SK-N-SH treated with all-trans-retinoic acid at 6 μM for 48 hours (cell line): ENCODE measurements around the gene PANX2.

Experiments used
- ATAC-seq: fragments of 200-7000 bp; cut with Tn5 transposase; 3 replicates; pipeline ENCODE4 v1.9.1; 2020; ENCODE audit warnings: mild to moderate bottlenecking, moderate library complexity
- ARNTL ChIP-seq: fragments of 450-650 bp; formaldehyde crosslinking; IDR thresholded peaks from 2 replicates; pipeline ENCODE4 v1.5.0; 2020; ENCODE audit warnings: low read depth, mild to moderate bottlenecking, moderate library complexity, borderline replicate concordance
- BACH2 ChIP-seq: fragments of 250-450 bp; sonication (Bioruptor Pico); IDR thresholded peaks from 2 replicates; pipeline ENCODE4 v1.9.0; 2021; ENCODE audit warnings: mild to moderate bottlenecking, borderline replicate concordance
- CREB5 ChIP-seq: fragments of 250-450 bp; sonication (Bioruptor Pico); IDR thresholded peaks from 2 replicates; pipeline ENCODE4 v1.5.1; 2020; ENCODE audit warnings: low read depth, mild to moderate bottlenecking, moderate library complexity
- CSDC2 ChIP-seq: fragments of 250-450 bp; sonication (Bioruptor Pico); IDR thresholded peaks from 2 replicates; pipeline ENCODE4 v1.5.0; 2020; ENCODE audit warnings: mild to moderate bottlenecking, moderate library complexity
- CSRNP3 ChIP-seq: fragments of 250-450 bp; sonication (Bioruptor Pico); IDR thresholded peaks from 2 replicates; pipeline ENCODE4 v1.5.1; 2021; ENCODE audit warnings: mild to moderate bottlenecking, moderate library complexity
- ESRRG ChIP-seq: fragments of 250-450 bp; sonication (Bioruptor Pico); IDR thresholded peaks from 2 replicates; pipeline ENCODE4 v1.6.1; 2021; ENCODE audit warnings: mild to moderate bottlenecking
- GLIS3 ChIP-seq: fragments of 250-450 bp; sonication (Bioruptor Pico); IDR thresholded peaks from 2 replicates; pipeline ENCODE4 v1.5.0; 2020; ENCODE audit warnings: mild to moderate bottlenecking, moderate library complexity
- ISL1 ChIP-seq: fragments of 250-450 bp; sonication (Bioruptor Pico); IDR thresholded peaks from 2 replicates; pipeline ENCODE4 v2.1.2; 2022; ENCODE audit warnings: mild to moderate bottlenecking, moderate library complexity
- OSR1 ChIP-seq: fragments of 250-450 bp; sonication (Bioruptor Pico); IDR thresholded peaks from 2 replicates; pipeline ENCODE4 v1.8.0; 2022; ENCODE audit warnings: moderate library complexity, mild to moderate bottlenecking, inconsistent platforms
- POU6F1 ChIP-seq: fragments of 250-450 bp; sonication (Bioruptor Pico); IDR thresholded peaks from 2 replicates; pipeline ENCODE4 v1.8.0; 2021; ENCODE audit warnings: low read depth, mild to moderate bottlenecking, moderate library complexity, borderline replicate concordance
- PPARA ChIP-seq: fragments of 250-450 bp; sonication (Bioruptor Pico); IDR thresholded peaks from 2 replicates; pipeline ENCODE4 v1.5.0; 2020; ENCODE audit warnings: mild to moderate bottlenecking, borderline replicate concordance
- RARB ChIP-seq: fragments of 250-450 bp; sonication (Bioruptor Pico); IDR thresholded peaks from 2 replicates; pipeline ENCODE4 v1.8.0; 2021; ENCODE audit warnings: mild to moderate bottlenecking, moderate library complexity
- SNAI2 ChIP-seq: fragments of 250-450 bp; sonication (Bioruptor Pico); IDR thresholded peaks from 2 replicates; pipeline ENCODE4 v1.5.0; 2020; ENCODE audit warnings: mild to moderate bottlenecking, moderate library complexity
- TCF4 ChIP-seq: fragments of 250-450 bp; sonication (Bioruptor Pico); IDR thresholded peaks from 2 replicates; pipeline ENCODE4 v1.8.0; 2021; ENCODE audit warnings: mild to moderate bottlenecking, moderate library complexity, borderline replicate concordance
- TOX ChIP-seq: fragments of 250-450 bp; sonication (Bioruptor Pico); IDR thresholded peaks from 2 replicates; pipeline ENCODE4 v1.8.0; 2021; ENCODE audit warnings: mild to moderate bottlenecking, moderate library complexity, borderline replicate concordance
- TSHZ2 ChIP-seq: fragments of 250-450 bp; sonication (Bioruptor Pico); IDR thresholded peaks from 2 replicates; pipeline ENCODE4 v1.5.0; 2020; ENCODE audit warnings: mild to moderate bottlenecking, moderate library complexity
- ZC3H10 ChIP-seq: fragments of 250-450 bp; sonication (Bioruptor Pico); IDR thresholded peaks from 2 replicates; pipeline ENCODE4 v1.5.1; 2021; ENCODE audit warnings: mild to moderate bottlenecking, moderate library complexity
- ZFP3 ChIP-seq: fragments of 250-450 bp; sonication (Bioruptor Pico); IDR thresholded peaks from 2 replicates; pipeline ENCODE4 v1.5.0; 2020; ENCODE audit warnings: mild to moderate bottlenecking, moderate library complexity
- ZFP30 ChIP-seq: fragments of 450-650 bp; formaldehyde crosslinking; IDR thresholded peaks from 2 replicates; pipeline ENCODE4 v1.5.0; 2022; ENCODE audit warnings: mild to moderate bottlenecking, moderate library complexity
- ZNF565 ChIP-seq: fragments of 450-650 bp; formaldehyde crosslinking; conservative IDR thresholded peaks from 2 replicates; pipeline ENCODE4 v1.5.0; 2020; ENCODE audit warnings: low read depth, mild to moderate bottlenecking, moderate library complexity
- ZNF70 ChIP-seq: fragments of 450-650 bp; formaldehyde crosslinking; IDR thresholded peaks from 2 replicates; pipeline ENCODE4 v1.5.0; 2020; ENCODE audit warnings: mild to moderate bottlenecking, moderate library complexity

Gene PANX2

GRCh38 chr22:50148166-50148500 lies 22.4 kb upstream of the PANX2 start:
- ATAC-seq, result no peak
- TF ChIP-seq ARNTL (CRISPR knock-in tag) (no peak), RARB (no peak), ISL1 (CRISPR knock-in tag) (no peak), ZFP3 (no peak), BACH2 (CRISPR knock-in tag) (no peak), ESRRG (CRISPR knock-in tag) (no peak), PPARA (no peak), ZNF565 (CRISPR knock-in tag) (no peak), POU6F1 (no peak), ZC3H10 (no peak), CSRNP3 (CRISPR knock-in tag) (no peak), TOX (no peak), OSR1 (CRISPR knock-in tag) (no peak), CSDC2 (CRISPR knock-in tag) (no peak), TCF4 (CRISPR knock-in tag) (no peak), CREB5 (CRISPR knock-in tag) (no peak), ZFP30 (no peak), ZNF70 (no peak), GLIS3 (CRISPR knock-in tag) (no peak)

- TF ChIP-seq TOX, result no peak
- no peak for TF ChIP-seq TSHZ2
- TF ChIP-seq RARB, result no peak
- TF ChIP-seq PPARA, result no peak
- TF ChIP-seq ZNF70, result no peak
- no peak for TF ChIP-seq GLIS3 (CRISPR knock-in tag)
- no peak for TF ChIP-seq POU6F1
- no peak for TF ChIP-seq SNAI2 (CRISPR knock-in tag)
- no peak for TF ChIP-seq ZFP3
These were observed 21.4 kb upstream of the PANX2 start for GRCh38 chr22:50148991-50149721.

GRCh38 chr22:50150161-50151129 lies 20.1 kb upstream of the PANX2 start:
- ATAC-seq, result no peak
- TF ChIP-seq SNAI2 (CRISPR knock-in tag) (no peak), POU6F1 (no peak), ZC3H10 (no peak), CREB5 (CRISPR knock-in tag) (no peak), PPARA (no peak), RARB (no peak), ISL1 (CRISPR knock-in tag) (no peak), TSHZ2 (no peak)

More at GRCh38 chr22:50148991-50149721, 21.4 kb upstream of the PANX2 start:
- ATAC-seq, result peak; percentile 73
